Neural cell (in vitro differentiated cells): ENCODE data around the gene SIRPB1. TPM values are rescaled to one million over a fixed set of nuclear protein-coding genes. Genes with fewer than 3 reads are reported as not detected.

ENCODE experiments used
- H2AFZ ChIP-seq: fragments of 200-600, 300-800 bp; sonication (generic), shearing (Covaris generic); 2 replicates; pipeline ENCODE4 v1.6.0; 2014; ENCODE audit warnings: low read depth, mild to moderate bottlenecking, antibody characterized with exemption, low read length, moderate library complexity
- H3F3A ChIP-seq: fragments of 200-600 bp; shearing (Covaris generic); 2 replicates; pipeline ENCODE4 v1.6.1; 2016; ENCODE audit warnings: mild to moderate bottlenecking, moderate library complexity, mixed read lengths, antibody characterized with exemption, low read length; ENCODE audit not compliant: insufficient read depth, poor library complexity, severe bottlenecking
- H3K27ac ChIP-seq: fragments of 200-600, 300-800 bp; sonication (generic), shearing (Covaris generic); 2 replicates; pipeline ENCODE4 v1.5.1; 2014; ENCODE audit warnings: mild to moderate bottlenecking, low read length, moderate library complexity
- H3K27me3 ChIP-seq: fragments of 300-800, 200-600 bp; sonication (generic), shearing (Covaris generic); 2 replicates; pipeline ENCODE4 v1.6.0; 2014; ENCODE audit warnings: mild to moderate bottlenecking, low read depth, low read length, moderate library complexity; ENCODE audit not compliant: insufficient read depth
- H3K36me3 ChIP-seq: fragments of 300-800, 200-600 bp; sonication (generic), shearing (Covaris generic); 2 replicates; pipeline ENCODE4 v1.5.1; 2014; ENCODE audit warnings: mild to moderate bottlenecking, antibody characterized with exemption, low read length, moderate library complexity; ENCODE audit not compliant: insufficient read depth
- H3K4me2 ChIP-seq: fragments of 300-800, 200-600 bp; sonication (generic), shearing (Covaris generic); 2 replicates; pipeline ENCODE4 v1.6.0; 2014; ENCODE audit warnings: mild to moderate bottlenecking, low read length
- H3K4me3 ChIP-seq: fragments of 300-800, 200-600 bp; sonication (generic), shearing (Covaris generic); 2 replicates; pipeline ENCODE4 v1.5.1; 2014; ENCODE audit warnings: mild to moderate bottlenecking, low read length, moderate library complexity
- H3K79me2 ChIP-seq: fragments of 200-600 bp; shearing (Covaris generic); replicated peaks from 2 replicates; pipeline ENCODE4 v1.6.0; 2014; ENCODE audit warnings: mild to moderate bottlenecking, low read length, moderate library complexity; ENCODE audit not compliant: insufficient read depth
- H3K9ac ChIP-seq: fragments of 300-800, 200-600 bp; sonication (generic), shearing (Covaris generic); 2 replicates; pipeline ENCODE4 v1.6.1; 2016; ENCODE audit warnings: mild to moderate bottlenecking, low read length, mixed read lengths
- H3K9me2 ChIP-seq: fragments of 200-600 bp; shearing (Covaris generic); 2 replicates; pipeline ENCODE4 v1.6.1; 2016; ENCODE audit warnings: mild to moderate bottlenecking, low read length, mixed read lengths; ENCODE audit not compliant: insufficient read depth
- H3K9me3 ChIP-seq: fragments of 200-600, 300-800 bp; sonication (generic), shearing (Covaris generic); 2 replicates; pipeline ENCODE4 v1.6.1; 2016; ENCODE audit warnings: mild to moderate bottlenecking, mixed run types, low read length, moderate library complexity, mixed read lengths
- H4K20me1 ChIP-seq: fragments of 200-600 bp; shearing (Covaris generic); 2 replicates; pipeline ENCODE4 v1.6.1; 2016; ENCODE audit warnings: mild to moderate bottlenecking, mixed run types; ENCODE audit not compliant: insufficient read depth
- CTCF ChIP-seq: fragments of 450-650 bp; IDR thresholded peaks from 2 replicates; pipeline ENCODE4 v1.5.1; 2014; ENCODE audit warnings: antibody characterized with exemption, mild to moderate bottlenecking, moderate library complexity; ENCODE audit not compliant: poor library complexity, severe bottlenecking
- EP300 ChIP-seq: fragments of 450-650 bp; conservative IDR thresholded peaks from 2 replicates; pipeline ENCODE4 v1.6.1; 2014; ENCODE audit warnings: antibody characterized with exemption, mild to moderate bottlenecking, moderate library complexity; ENCODE audit not compliant: poor library complexity, severe bottlenecking
- EZH2 ChIP-seq: fragments of 200-600, 300-800 bp; shearing (Covaris generic), sonication (generic); IDR thresholded peaks from 2 replicates; pipeline ENCODE4 v1.6.1; 2014; ENCODE audit warnings: antibody characterized with exemption, low read length, borderline replicate concordance, mild to moderate bottlenecking; ENCODE audit not compliant: insufficient read depth, poor library complexity, severe bottlenecking
- MXI1 ChIP-seq: fragments of 450-650 bp; conservative IDR thresholded peaks from 2 replicates; pipeline ENCODE4 v1.6.1; 2014; ENCODE audit warnings: antibody characterized with exemption, mild to moderate bottlenecking; ENCODE audit not compliant: poor library complexity, severe bottlenecking
- POLR2AphosphoS5 ChIP-seq: IDR thresholded peaks from 2 replicates; pipeline ENCODE4 v1.6.1; 2012
- RAD21 ChIP-seq: fragments of 450-650 bp; conservative IDR thresholded peaks from 2 replicates; pipeline ENCODE4 v1.6.1; 2014; ENCODE audit warnings: antibody characterized with exemption, mild to moderate bottlenecking, moderate library complexity
- SMC3 ChIP-seq: fragments of 450-650 bp; conservative IDR thresholded peaks from 2 replicates; pipeline ENCODE4 v1.6.1; 2014; ENCODE audit warnings: antibody characterized with exemption, mild to moderate bottlenecking, moderate library complexity; ENCODE audit not compliant: poor library complexity
- TAF1 ChIP-seq: IDR thresholded peaks from 2 replicates; pipeline ENCODE4 v1.6.1; 2012; ENCODE audit warnings: low read depth
- polyA plus RNA-seq: library from polyadenylated mRNA; depleted of rRNA; stranded (reverse); fragments of >200 nt; gene quantifications from 2 replicates; pipeline ENCODE4 v1.2.3, GENCODE V29; 2014
- TF ChIP-seq, protein P1 (sequence below): IDR thresholded peaks from 2 replicates; pipeline ENCODE4 v1.6.1; 2012; ENCODE audit warnings: borderline replicate concordance

The SIRPB1 gene
- polyA plus RNA-seq, 1 donor from 2014 or later: 0.20 TPM

DNA sequence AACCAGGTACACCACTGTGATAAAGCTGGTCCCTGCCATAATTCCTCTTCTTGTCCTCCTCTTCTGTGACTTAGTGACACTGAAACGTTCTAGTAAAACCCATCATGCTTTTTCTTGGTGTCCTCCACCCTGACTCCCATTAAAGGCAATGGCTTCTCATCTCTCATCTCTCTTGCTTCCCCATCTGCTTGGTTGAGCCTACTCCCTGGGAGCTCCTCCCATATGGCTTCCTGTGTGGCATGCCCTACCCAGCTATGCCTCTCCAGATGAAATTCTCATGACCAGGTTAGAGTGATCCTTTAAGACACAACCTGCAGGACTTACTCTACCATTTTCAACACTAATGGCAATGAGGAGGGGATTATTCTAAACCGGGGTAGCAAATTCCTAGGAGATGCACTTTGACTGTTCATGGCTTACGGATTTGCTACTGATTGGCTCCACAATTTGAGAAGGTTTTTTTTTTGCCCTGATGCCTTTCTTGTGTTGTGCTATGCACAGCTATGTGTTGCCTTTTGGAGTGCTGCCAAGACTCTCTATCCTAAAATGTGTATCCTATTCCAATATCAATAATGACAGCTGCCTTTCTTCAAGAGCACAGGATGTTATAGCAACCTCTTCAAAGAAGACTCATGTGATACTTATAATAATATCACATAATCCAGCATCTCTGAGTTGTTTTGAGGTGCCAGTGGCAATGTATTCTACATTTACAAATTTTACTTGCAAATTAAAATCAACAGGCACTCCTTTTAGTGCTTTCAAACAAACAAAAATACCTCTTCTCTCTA is 31.7 kb upstream of the SIRPB1 start:
- H3K9me2 ChIP-seq: no peaks in the 10 kb centered on the region

GRCh38 chr20:1648101-1648500 is 28.3 kb upstream of the SIRPB1 start:
- Histone ChIP-seq H3K27ac (no peak overlapping the region), H3K9ac (no peak overlapping the region), H3F3A (no peaks in the 10 kb centered on the region), H2AFZ (no peak overlapping the region), H3K9me3 (no peaks in the 10 kb centered on the region), H4K20me1 (no peaks in the 10 kb centered on the region), H3K79me2 (no peaks in the 10 kb centered on the region), H3K27me3 (no peaks in the 10 kb centered on the region), H3K4me2 (no peak overlapping the region), H3K9me2 (no peaks in the 10 kb centered on the region), H3K36me3 (no peaks in the 10 kb centered on the region), H3K4me3 (no peak overlapping the region)
- TF ChIP-seq CTCF (no peak), SMC3 (no peak), RAD21 (no peak), MXI1 (no peak), EZH2 (no peak), TAF1 (no peak)
- TF ChIP-seq, protein P1, sequence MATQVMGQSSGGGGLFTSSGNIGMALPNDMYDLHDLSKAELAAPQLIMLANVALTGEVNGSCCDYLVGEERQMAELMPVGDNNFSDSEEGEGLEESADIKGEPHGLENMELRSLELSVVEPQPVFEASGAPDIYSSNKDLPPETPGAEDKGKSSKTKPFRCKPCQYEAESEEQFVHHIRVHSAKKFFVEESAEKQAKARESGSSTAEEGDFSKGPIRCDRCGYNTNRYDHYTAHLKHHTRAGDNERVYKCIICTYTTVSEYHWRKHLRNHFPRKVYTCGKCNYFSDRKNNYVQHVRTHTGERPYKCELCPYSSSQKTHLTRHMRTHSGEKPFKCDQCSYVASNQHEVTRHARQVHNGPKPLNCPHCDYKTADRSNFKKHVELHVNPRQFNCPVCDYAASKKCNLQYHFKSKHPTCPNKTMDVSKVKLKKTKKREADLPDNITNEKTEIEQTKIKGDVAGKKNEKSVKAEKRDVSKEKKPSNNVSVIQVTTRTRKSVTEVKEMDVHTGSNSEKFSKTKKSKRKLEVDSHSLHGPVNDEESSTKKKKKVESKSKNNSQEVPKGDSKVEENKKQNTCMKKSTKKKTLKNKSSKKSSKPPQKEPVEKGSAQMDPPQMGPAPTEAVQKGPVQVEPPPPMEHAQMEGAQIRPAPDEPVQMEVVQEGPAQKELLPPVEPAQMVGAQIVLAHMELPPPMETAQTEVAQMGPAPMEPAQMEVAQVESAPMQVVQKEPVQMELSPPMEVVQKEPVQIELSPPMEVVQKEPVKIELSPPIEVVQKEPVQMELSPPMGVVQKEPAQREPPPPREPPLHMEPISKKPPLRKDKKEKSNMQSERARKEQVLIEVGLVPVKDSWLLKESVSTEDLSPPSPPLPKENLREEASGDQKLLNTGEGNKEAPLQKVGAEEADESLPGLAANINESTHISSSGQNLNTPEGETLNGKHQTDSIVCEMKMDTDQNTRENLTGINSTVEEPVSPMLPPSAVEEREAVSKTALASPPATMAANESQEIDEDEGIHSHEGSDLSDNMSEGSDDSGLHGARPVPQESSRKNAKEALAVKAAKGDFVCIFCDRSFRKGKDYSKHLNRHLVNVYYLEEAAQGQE: no peak

More for the DNA sequence above, 31.7 kb upstream of the SIRPB1 start:
- Histone ChIP-seq H3K27me3 (no peaks in the 10 kb centered on the region), H3K36me3 (no peaks in the 10 kb centered on the region), H3K9me3 (no peaks in the 10 kb centered on the region), H3K27ac (no peak overlapping the region), H3K9ac (no peak overlapping the region), H3F3A (no peaks in the 10 kb centered on the region), H3K4me2 (no peak overlapping the region), H3K79me2 (no peaks in the 10 kb centered on the region), H4K20me1 (no peaks in the 10 kb centered on the region), H3K4me3 (no peak overlapping the region), H2AFZ (no peak overlapping the region)
- TF ChIP-seq MXI1 (no peak), EZH2 (no peak), TAF1 (no peak), CTCF (no peak), RAD21 (no peak), SMC3 (no peak), POLR2AphosphoS5 (no peak), EP300 (no peak)
- TF ChIP-seq, protein P1: no peak
